ENCODE data around the gene HEMGN.
"Not testable (repeated sequence)": the region's sequence is repeated elsewhere in the genome, so short reads cannot be mapped to it uniquely, and the experiment has no call there.

Gene HEMGN

DNA sequence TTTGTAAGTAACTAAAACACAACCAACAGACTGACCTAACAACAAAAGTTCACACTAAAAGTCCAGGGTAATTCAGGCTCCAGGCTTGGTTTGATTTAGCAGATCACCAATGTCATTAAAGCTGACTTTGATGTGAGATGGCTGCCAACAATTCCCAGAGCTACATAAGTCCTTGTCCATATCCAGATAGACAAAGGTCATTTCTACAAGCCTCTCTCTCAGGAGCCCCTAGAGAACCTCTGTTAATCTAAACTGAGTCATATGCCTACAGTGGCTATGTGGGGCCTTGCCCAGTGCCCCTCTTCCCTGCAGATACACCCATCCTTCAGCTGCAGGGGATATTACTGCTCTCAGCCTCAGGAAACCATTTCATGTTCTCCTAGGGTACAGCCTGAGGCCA is 26.9 kb upstream of the HEMGN start:
- DNase-seq (ENCODE audit: low read depth) = no peak

DNA sequence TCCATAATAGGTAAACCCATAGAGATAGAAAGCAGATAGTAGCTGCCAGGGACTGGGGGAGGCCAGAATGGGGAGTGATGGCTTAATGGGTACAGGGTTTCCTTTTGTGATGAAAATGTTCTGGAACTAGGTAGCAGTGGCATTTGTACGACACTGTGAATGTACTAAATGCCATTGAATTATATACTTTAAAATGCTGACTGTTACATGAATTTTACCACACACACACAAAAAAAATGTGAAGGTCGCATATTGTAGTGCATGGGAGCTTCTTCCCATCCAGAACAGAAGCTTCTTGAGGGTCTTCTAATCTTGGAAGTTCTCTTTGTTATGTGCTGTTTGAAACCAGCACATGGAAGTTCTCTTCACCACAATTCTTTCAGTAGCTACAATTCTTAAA is 25.3 kb upstream of the HEMGN start:
- DNase-seq (ENCODE audit: low read depth) = no peak

DNA sequence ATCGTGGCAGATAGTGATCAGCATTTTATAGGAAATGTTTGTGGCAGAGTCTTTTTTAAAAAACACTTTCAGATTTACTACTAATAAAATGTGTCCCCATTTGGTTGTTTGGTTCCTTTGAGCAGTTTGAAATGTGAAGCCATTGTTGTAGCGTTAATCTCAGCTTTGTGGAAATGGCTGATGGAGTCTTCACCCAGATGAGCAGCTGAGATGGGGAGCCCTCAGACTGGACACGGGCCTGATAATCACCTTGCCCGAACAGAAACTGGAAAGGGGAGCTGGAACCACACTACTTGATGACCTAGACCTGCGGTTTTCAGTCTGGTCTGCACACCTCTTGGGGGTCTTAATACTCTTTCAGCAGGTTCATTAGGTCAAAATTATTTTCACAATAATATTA is 24.6 kb upstream of the HEMGN start:
- DNase-seq (ENCODE audit: low read depth) = no peak

- DNase-seq (ENCODE audit: low read depth) = no peak
Observed at GRCh38 chr9:97962136-97962535, 24.2 kb upstream of the HEMGN start.

DNA sequence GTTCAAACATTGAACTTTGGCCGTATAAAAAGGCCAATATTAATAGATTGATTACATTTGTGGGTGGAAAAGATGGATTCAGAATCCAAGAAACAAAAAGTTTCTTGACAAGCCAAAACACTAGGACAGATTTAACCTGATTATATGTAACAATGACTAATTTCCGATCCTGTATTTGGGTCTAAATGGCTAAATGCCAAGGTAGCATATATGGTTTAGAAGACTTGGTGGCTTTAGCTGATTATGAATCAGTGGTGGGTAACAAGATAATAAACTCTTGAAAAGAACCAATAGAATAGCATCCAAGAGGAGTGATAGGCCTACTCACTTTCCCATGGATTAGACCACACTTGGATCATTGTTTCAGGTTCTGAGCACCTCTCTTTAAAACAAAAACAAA is 23.4 kb upstream of the HEMGN start:
- DNase-seq (ENCODE audit: low read depth) = no peak

GRCh38 chr9:97960678-97961328 is 22.8 kb upstream of the HEMGN start:
- not testable (repeated sequence) for DNase-seq (ENCODE audit: low read depth)

DNA sequence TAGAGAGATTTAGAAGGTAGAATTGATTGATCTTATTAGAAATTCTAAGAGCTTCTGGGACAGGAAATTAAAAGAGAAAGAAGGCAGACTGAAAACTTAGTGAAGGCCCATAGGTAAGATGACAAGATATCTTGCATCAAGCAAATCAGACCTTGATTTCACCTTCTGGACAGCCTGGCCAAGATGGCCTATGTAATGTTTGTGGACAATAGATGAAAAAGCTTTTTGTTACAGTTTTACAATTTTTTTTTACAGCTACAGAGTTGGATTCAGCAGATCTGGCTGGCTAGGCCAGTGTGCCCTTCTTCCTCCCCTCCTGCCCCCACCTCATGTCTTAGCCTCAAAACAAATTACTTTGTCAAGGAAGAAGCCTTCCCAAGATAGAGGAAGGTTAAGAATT is 21.6 kb upstream of the HEMGN start:
- no peak for DNase-seq (ENCODE audit: low read depth)

DNA sequence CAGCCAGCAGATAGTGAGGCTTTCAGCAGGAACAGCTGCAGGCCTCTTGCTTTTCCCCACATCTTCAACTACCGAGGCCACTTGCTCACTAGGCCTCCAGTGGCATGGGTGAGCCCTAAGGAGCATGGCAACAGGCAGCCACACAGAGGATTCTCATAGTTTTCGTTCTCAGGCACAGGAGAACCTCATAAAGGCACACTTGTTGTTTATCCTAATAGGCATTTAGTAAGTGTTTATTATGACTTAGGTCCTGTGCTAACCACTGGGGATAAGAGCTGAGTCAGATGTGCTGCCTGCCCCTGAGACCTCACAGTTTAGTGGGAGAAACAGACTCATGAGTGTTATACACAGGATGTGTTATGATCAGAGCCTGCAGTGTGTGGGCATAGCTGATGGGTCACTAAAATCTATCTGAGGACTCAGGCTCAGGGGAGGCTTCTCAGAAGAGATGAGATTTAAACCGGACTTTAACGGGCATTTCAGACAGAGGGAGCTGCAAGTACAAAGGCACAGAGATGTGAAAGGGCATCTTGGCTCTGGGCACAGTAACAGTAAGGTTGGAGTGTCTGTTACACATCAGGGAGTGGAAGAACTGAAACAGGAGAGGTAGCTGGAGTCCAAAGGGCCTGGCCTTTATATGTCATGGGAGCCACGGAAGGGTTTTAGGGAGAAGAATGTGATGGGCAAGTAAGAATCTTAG is 21.0 kb upstream of the HEMGN start:
- no peak for DNase-seq (ENCODE audit: low read depth)

DNA sequence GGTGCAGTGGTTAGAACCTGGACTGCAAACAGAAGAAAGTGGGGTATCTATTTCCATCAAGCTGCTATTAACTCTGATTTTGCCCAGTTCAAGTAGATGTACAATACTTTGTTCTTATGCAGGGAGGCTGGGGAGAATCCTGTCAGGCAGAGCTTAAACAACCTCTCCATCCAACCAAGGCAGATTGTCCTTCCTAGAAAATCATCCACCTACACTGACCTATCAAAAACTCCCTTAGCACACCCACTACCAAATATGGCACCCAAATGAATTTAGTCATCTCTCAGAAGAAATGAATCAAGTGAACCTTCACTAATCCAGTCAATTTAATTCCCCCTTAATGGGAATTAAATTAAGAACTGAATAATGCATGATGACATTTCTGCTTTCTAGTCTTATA is 18.4 kb upstream of the HEMGN start:
- DNase-seq (ENCODE audit: low read depth) = no peak

DNA sequence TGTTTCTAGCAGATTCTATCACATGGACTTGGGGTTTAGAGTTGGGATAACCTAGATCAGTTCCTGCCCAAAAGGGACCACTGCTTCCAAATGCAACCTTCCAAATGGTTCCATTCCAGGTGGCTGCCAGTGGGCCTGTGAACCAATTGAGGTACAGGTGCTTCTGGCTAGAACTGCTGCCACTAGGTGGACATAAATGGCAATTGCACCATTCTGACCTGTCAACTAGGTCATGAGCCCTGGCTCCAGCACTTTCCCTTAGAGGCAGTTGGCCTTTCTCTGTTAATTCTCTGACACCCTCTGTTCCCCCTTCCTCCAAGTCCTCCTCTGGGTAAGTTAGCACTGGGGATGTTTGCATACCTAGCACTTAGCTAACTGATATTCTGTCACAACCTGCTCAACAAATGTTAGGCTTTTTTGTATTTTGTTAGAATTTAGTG is 16.6 kb upstream of the HEMGN start:
- peak; percentile 28 for DNase-seq (ENCODE audit: low read depth)

GRCh38 chr9:97950873-97951272 is 12.9 kb upstream of the HEMGN start:
- DNase-seq (ENCODE audit: low read depth) = not testable (repeated sequence)

DNA sequence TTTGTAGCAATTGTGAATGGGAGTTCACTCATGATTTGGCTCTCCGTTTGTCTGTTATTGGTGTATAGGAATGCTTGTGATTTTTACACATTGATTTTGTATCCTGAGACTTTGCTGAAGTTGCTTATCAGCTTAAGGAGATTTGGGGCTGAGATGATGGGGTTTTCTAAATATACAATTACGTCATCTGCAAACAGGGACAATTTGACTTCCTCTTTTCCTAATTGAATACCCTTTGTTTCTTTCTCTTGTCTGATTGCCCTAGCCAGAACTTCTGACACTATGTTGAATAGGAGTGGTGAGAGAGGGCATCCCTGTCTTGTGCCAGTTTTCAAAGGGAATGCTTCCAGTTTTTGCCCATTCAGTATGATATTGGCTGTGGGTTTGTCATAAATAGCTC is 9.1 kb upstream of the HEMGN start:
- DNase-seq (ENCODE audit: low read depth) = not testable (repeated sequence)

GRCh38 chr9:97945470-97945869 is 7.5 kb upstream of the HEMGN start:
- not testable (repeated sequence) for DNase-seq (ENCODE audit: low read depth)

DNA sequence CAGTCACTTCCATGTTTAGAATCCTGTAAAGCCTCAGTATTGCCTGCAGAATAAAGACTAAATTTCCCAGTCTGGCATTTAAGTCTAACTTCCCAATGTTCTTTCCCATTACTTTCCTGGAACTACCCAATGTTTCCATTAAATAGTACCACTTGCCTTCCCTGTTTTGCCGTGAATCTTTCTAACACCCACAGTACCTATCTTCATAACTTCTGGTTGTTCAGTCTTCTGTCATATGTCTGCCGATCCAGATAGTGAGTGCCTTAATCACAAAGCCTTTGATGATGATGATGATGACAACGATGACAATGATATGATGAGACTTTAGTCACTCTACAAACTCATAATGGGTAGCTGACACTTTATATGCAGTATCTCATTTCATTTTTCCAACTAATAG is 6.6 kb upstream of the HEMGN start:
- no peak for DNase-seq (ENCODE audit: low read depth)

GRCh38 chr9:97943308-97943855 is 5.4 kb upstream of the HEMGN start:
- no peak for DNase-seq (ENCODE audit: low read depth)

- DNase-seq (ENCODE audit: low read depth) = no peak
Observed at GRCh38 chr9:97941323-97941722, 3.4 kb upstream of the HEMGN start.

- DNase-seq (ENCODE audit: low read depth) = no peak
Observed at GRCh38 chr9:97940741-97941140, 2.8 kb upstream of the HEMGN start.

DNA sequence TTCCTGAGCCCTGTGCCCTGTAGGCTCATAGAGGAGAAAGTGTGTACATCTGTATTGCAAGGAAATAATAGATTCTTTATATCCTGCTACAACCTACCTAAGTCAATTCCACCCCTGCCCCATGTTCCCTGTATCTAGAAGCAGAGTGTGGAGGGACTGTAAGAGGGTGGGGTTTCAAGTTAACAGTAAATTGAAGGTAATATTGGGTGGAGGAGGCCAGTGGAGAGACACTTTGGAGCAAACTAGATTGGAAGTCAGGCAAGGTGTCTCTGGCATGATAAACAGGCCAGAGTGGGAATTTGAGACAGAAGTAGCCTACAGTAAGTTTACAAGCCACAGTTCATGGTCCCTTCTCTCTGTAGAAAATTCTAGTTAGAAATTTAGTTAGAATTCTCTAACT is 2.3 kb upstream of the HEMGN start:
- DNase-seq (ENCODE audit: low read depth) = no peak

DNA sequence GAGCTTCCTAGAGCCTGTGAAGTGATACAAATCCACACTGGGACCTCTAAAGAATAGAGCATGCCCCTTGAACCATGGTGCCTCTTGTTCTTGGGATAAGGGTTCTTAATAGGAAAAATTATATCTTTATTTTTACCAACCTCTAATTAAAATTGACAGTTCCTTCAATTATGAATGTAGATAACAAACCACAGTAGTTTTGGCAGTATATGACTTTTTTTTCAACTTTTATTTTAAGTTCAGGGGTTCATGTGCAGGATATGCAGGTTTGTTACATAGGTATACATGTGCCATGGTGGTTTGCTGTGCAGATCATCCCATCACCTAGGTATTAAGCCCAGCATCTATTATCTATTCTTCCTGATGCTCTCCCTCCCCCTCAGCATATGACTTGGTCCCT is 974 bp downstream of the HEMGN start:
- no peak for DNase-seq (ENCODE audit: low read depth)

DNA sequence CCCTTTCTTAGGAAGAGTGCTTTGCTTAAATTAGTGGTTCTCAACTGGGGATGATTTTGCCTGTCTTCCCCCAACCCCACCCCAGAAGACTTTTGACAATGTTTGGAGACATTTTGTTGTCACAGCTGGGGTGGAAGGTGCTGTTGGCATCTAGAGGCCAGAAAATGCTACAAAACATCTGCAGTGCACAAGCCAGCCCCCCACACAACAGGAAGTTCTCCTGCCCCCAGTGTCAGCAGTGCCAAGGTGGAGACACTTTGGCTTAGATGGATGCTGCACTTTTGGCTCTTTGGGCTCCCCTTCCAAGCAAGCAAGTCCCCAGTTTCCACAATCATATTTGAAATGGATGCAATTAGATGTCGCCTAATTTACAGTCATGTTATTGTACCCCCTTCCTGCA is 2.7 kb downstream of the HEMGN start:
- no peak for DNase-seq (ENCODE audit: low read depth)

- DNase-seq (ENCODE audit: low read depth) = no peak
Observed at GRCh38 chr9:97934321-97935115, 3.5 kb downstream of the HEMGN start.

GRCh38 chr9:97933297-97933998 is 4.5 kb downstream of the HEMGN start:
- DNase-seq (ENCODE audit: low read depth) = no peak
